ENCODE results near the gene TRAPPC10. TPM values are rescaled to one million over a fixed set of nuclear protein-coding genes. Genes with fewer than 3 reads are reported as not detected.

Gene TRAPPC10
- total RNA-seq, 3 donors from 2014 or later (not counting 1 experiment from before 2014, with no cell fraction given), result 187 to 232 (median 213) TPM

GRCh38 chr21:44067011-44067839 lies 55.1 kb downstream of the TRAPPC10 start:
- H3K27ac Mint-ChIP-seq, result peak overlapping the region; percentile 94 to 100
- ATAC-seq (no peak), DNase-seq (no peak)
- peaks cover 68 to 73% of the 10 kb centered on the region in 2 donors for H3K4me1 Mint-ChIP-seq
- WGBS (ENCODE audit: insufficient coverage), result 93% methylated on average over 15 of the region's 15 CpGs
- Histone ChIP-seq H3K9me3 (ENCODE audit: control insufficient read depth, insufficient read depth, low read length) (no peaks in the 10 kb centered on the region), H3K27me3 (ENCODE audit: control insufficient read depth, insufficient read depth, low read length) (no peaks in the 10 kb centered on the region), H3K4me3 (ENCODE audit: low read length) (no peak overlapping the region), H3K4me1 (ENCODE audit: control insufficient read depth, insufficient read depth, low read length) (peaks cover 27% of the 10 kb centered on the region), H3K36me3 (ENCODE audit: control insufficient read depth, insufficient read depth, low read length) (peaks cover 66% of the 10 kb centered on the region), H3K27ac (ENCODE audit: low read length) (peak overlapping the region; percentile 21)
- peaks cover 8% of the 10 kb centered on the region for H3K36me3 Mint-ChIP-seq
- no peak for TF ChIP-seq CTCF (IDR thresholded peaks at IDR 0.05)
- no peaks in the 10 kb centered on the region for H3K27me3 Mint-ChIP-seq (ENCODE audit: low read depth in 2 of 2)
- H3K4me3 Mint-ChIP-seq, result peak overlapping the region; percentile 18
- intact Hi-C loops (cut with micrococcal nuclease), result loop anchor here (5.0 kb wide), 1 partner anchor 55 kb away; the partner anchor contains the start of gene TRAPPC10
- H3K9me3 Mint-ChIP-seq, result no peaks in the 10 kb centered on the region

GRCh38 chr21:44070391-44070790 lies 58.3 kb downstream of the TRAPPC10 start:
- H3K9me3 Mint-ChIP-seq, result no peaks in the 10 kb centered on the region
- WGBS (ENCODE audit: insufficient coverage), result 96% methylated on average over 7 of the region's 7 CpGs
- H3K27me3 Mint-ChIP-seq (ENCODE audit: low read depth in 2 of 2), result no peaks in the 10 kb centered on the region
- DNase-seq, result no peak
- TF ChIP-seq CTCF (IDR thresholded peaks at IDR 0.05), result no peak
- ATAC-seq, result no peak
- H3K27ac Mint-ChIP-seq, result peak overlapping the region in 1 of 2 donors; percentile 100
- Histone ChIP-seq H3K27ac (ENCODE audit: low read length) (no peak overlapping the region), H3K4me1 (ENCODE audit: control insufficient read depth, insufficient read depth, low read length) (peaks cover 28% of the 10 kb centered on the region), H3K9me3 (ENCODE audit: control insufficient read depth, insufficient read depth, low read length) (no peaks in the 10 kb centered on the region), H3K36me3 (ENCODE audit: control insufficient read depth, insufficient read depth, low read length) (peaks cover 61% of the 10 kb centered on the region), H3K27me3 (ENCODE audit: control insufficient read depth, insufficient read depth, low read length) (no peaks in the 10 kb centered on the region), H3K4me3 (ENCODE audit: low read length) (no peak overlapping the region)
- no peaks in the 10 kb centered on the region for H3K36me3 Mint-ChIP-seq
- intact Hi-C loops (cut with micrococcal nuclease), result no loop called here
- H3K4me1 Mint-ChIP-seq, result peaks cover 75 to 82% of the 10 kb centered on the region in 2 donors
- H3K4me3 Mint-ChIP-seq, result no peak overlapping the region

GRCh38 chr21:44071359-44072104 lies 59.4 kb downstream of the TRAPPC10 start:
- intact Hi-C loops (cut with micrococcal nuclease), result no loop called here
- ATAC-seq, result peak in 2 of 3 donors; percentile 27 to 30

More at GRCh38 chr21:44071359-44072104, 59.4 kb downstream of the TRAPPC10 start:
- Mint-ChIP-seq H3K9me3 (no peaks in the 10 kb centered on the region), H3K4me3 (no peak overlapping the region), H3K27me3 (ENCODE audit: low read depth in 2 of 2) (no peaks in the 10 kb centered on the region), H3K27ac (peak overlapping the region; percentile 58 to 100), H3K36me3 (peaks cover 4% of the 10 kb centered on the region), H3K4me1 (peaks cover 71 to 76% of the 10 kb centered on the region in 2 donors)
- Histone ChIP-seq H3K36me3 (ENCODE audit: control insufficient read depth, insufficient read depth, low read length) (peaks cover 65% of the 10 kb centered on the region), H3K4me3 (ENCODE audit: low read length) (no peak overlapping the region), H3K9me3 (ENCODE audit: control insufficient read depth, insufficient read depth, low read length) (no peaks in the 10 kb centered on the region), H3K4me1 (ENCODE audit: control insufficient read depth, insufficient read depth, low read length) (peaks cover 17% of the 10 kb centered on the region), H3K27ac (ENCODE audit: low read length) (no peak overlapping the region), H3K27me3 (ENCODE audit: control insufficient read depth, insufficient read depth, low read length) (no peaks in the 10 kb centered on the region)
- DNase-seq, result no peak
- 89% methylated on average over 13 of the region's 15 CpGs for WGBS (ENCODE audit: insufficient coverage)
- no peak for TF ChIP-seq CTCF (IDR thresholded peaks at IDR 0.05)
